BLaER1 (cell line): Measurements from ENCODE around the gene LYPD6B.

Experiments
- H3K27ac ChIP-seq: shearing (Covaris generic); formaldehyde crosslinking; 2 replicates; pipeline ENCODE4 v1.8.1; 2022
- H3K27me3 ChIP-seq: shearing (Covaris generic); formaldehyde crosslinking; 2 replicates; pipeline ENCODE4 v1.8.1; 2022
- H3K36me3 ChIP-seq: shearing (Covaris generic); formaldehyde crosslinking; 2 replicates; pipeline ENCODE4 v1.8.1; 2022
- H3K4me1 ChIP-seq: shearing (Covaris generic); formaldehyde crosslinking; 2 replicates; pipeline ENCODE4 v1.8.1; 2022
- H3K4me2 ChIP-seq: shearing (Covaris generic); formaldehyde crosslinking; 2 replicates; pipeline ENCODE4 v1.8.1; 2022
- H3K4me3 ChIP-seq: shearing (Covaris generic); formaldehyde crosslinking; 2 replicates; pipeline ENCODE4 v1.8.1; 2022
- H3K9ac ChIP-seq: shearing (Covaris generic); formaldehyde crosslinking; 2 replicates; pipeline ENCODE4 v1.8.1; 2022
- H3K9me3 ChIP-seq: shearing (Covaris generic); formaldehyde crosslinking; 2 replicates; pipeline ENCODE4 v1.8.1; 2022
- H4K20me1 ChIP-seq: shearing (Covaris generic); formaldehyde crosslinking; 2 replicates; pipeline ENCODE4 v1.8.1; 2022
- Cebpa-rat ChIP-seq: shearing (Covaris generic); IDR thresholded peaks from 2 replicates; pipeline ENCODE4 v1.8.1; 2022

LYPD6B gene

GRCh38 chr2:149068225-149068995, 29.9 kb downstream of the LYPD6B start:
- no peaks in the 10 kb centered on the region for H4K20me1 ChIP-seq
- no peak overlapping the region for H3K9ac ChIP-seq
- H3K4me3 ChIP-seq, result no peak overlapping the region
- no peaks in the 10 kb centered on the region for H3K36me3 ChIP-seq
- peaks cover 8% of the 10 kb centered on the region for H3K4me1 ChIP-seq
- no peak overlapping the region for H3K4me2 ChIP-seq
- H3K27ac ChIP-seq, result no peak overlapping the region
- no peaks in the 10 kb centered on the region for H3K9me3 ChIP-seq
- H3K27me3 ChIP-seq, result no peaks in the 10 kb centered on the region
- no peak for TF ChIP-seq Cebpa-rat

- no peak for TF ChIP-seq Cebpa-rat
- H3K4me1 ChIP-seq, result peaks cover 8% of the 10 kb centered on the region
- H3K4me3 ChIP-seq, result no peak overlapping the region
- H3K36me3 ChIP-seq, result no peaks in the 10 kb centered on the region
- no peak overlapping the region for H3K27ac ChIP-seq
- no peaks in the 10 kb centered on the region for H3K27me3 ChIP-seq
- H3K9ac ChIP-seq, result no peak overlapping the region
- no peaks in the 10 kb centered on the region for H4K20me1 ChIP-seq
- peak overlapping the region; percentile 27 for H3K4me2 ChIP-seq
- no peaks in the 10 kb centered on the region for H3K9me3 ChIP-seq
Observed at GRCh38 chr2:149068996-149069888, 30.7 kb downstream of the LYPD6B start.

- peaks cover 8% of the 10 kb centered on the region for H3K4me1 ChIP-seq
- no peak overlapping the region for H3K4me3 ChIP-seq
- no peaks in the 10 kb centered on the region for H3K27me3 ChIP-seq
- no peaks in the 10 kb centered on the region for H3K36me3 ChIP-seq
- no peaks in the 10 kb centered on the region for H3K9me3 ChIP-seq
- no peak overlapping the region for H3K9ac ChIP-seq
- no peak for TF ChIP-seq Cebpa-rat
- H3K4me2 ChIP-seq, result no peak overlapping the region
- H3K27ac ChIP-seq, result no peak overlapping the region
- H4K20me1 ChIP-seq, result no peaks in the 10 kb centered on the region
Observed at GRCh38 chr2:149070681-149071320, 32.3 kb downstream of the LYPD6B start.

- no peak for TF ChIP-seq Cebpa-rat
- H3K4me1 ChIP-seq, result peaks cover 5% of the 10 kb centered on the region; the same call in 1 of the 2 replicates
Observed at GRCh38 chr2:149075105-149075504, 36.6 kb downstream of the LYPD6B start.

GRCh38 chr2:149075853-149076252, 37.4 kb downstream of the LYPD6B start:
- no peak overlapping the region for H3K4me3 ChIP-seq
- H3K4me2 ChIP-seq, result no peak overlapping the region
- no peaks in the 10 kb centered on the region for H3K27me3 ChIP-seq
- no peaks in the 10 kb centered on the region for H4K20me1 ChIP-seq
- H3K27ac ChIP-seq, result no peak overlapping the region
- TF ChIP-seq Cebpa-rat, result no peak
- peaks cover 5% of the 10 kb centered on the region; the same call in 1 of the 2 replicates for H3K4me1 ChIP-seq
- H3K9ac ChIP-seq, result no peak overlapping the region
- H3K36me3 ChIP-seq, result no peaks in the 10 kb centered on the region
- no peaks in the 10 kb centered on the region for H3K9me3 ChIP-seq

More at GRCh38 chr2:149075105-149075504, 36.6 kb downstream of the LYPD6B start:
- Histone ChIP-seq H3K9ac (no peak overlapping the region), H3K27me3 (no peaks in the 10 kb centered on the region), H3K27ac (no peak overlapping the region), H3K4me3 (no peak overlapping the region), H4K20me1 (no peaks in the 10 kb centered on the region), H3K36me3 (no peaks in the 10 kb centered on the region), H3K9me3 (no peaks in the 10 kb centered on the region), H3K4me2 (no peak overlapping the region)

- no peak overlapping the region for H3K4me3 ChIP-seq
Observed at GRCh38 chr2:149076863-149077412, 38.4 kb downstream of the LYPD6B start.

GRCh38 chr2:149077861-149078260, 39.4 kb downstream of the LYPD6B start:
- H3K4me2 ChIP-seq, result no peak overlapping the region
- no peak for TF ChIP-seq Cebpa-rat
- H3K4me1 ChIP-seq, result peaks cover 5% of the 10 kb centered on the region; the same call in 1 of the 2 replicates
- no peak overlapping the region for H3K27ac ChIP-seq
- H3K4me3 ChIP-seq, result no peak overlapping the region
- H3K9ac ChIP-seq, result no peak overlapping the region
- H3K27me3 ChIP-seq, result no peaks in the 10 kb centered on the region
- H4K20me1 ChIP-seq, result no peaks in the 10 kb centered on the region
- H3K36me3 ChIP-seq, result no peaks in the 10 kb centered on the region
- H3K9me3 ChIP-seq, result no peaks in the 10 kb centered on the region

More at GRCh38 chr2:149076863-149077412, 38.4 kb downstream of the LYPD6B start:
- no peaks in the 10 kb centered on the region for H3K27me3 ChIP-seq
- H3K27ac ChIP-seq, result no peak overlapping the region
- peaks cover 5% of the 10 kb centered on the region; the same call in 1 of the 2 replicates for H3K4me1 ChIP-seq
- no peaks in the 10 kb centered on the region for H3K36me3 ChIP-seq
- no peaks in the 10 kb centered on the region for H3K9me3 ChIP-seq
- no peak for TF ChIP-seq Cebpa-rat
- no peak overlapping the region; the same call in 1 of the 2 replicates for H3K4me2 ChIP-seq
- no peak overlapping the region for H3K9ac ChIP-seq
- no peaks in the 10 kb centered on the region for H4K20me1 ChIP-seq

GRCh38 chr2:149080099-149080498, 41.6 kb downstream of the LYPD6B start:
- no peaks in the 10 kb centered on the region for H4K20me1 ChIP-seq
- TF ChIP-seq Cebpa-rat, result no peak
- H3K9ac ChIP-seq, result no peak overlapping the region
- H3K4me2 ChIP-seq, result no peak overlapping the region
- no peak overlapping the region for H3K4me3 ChIP-seq
- no peaks in the 10 kb centered on the region for H3K36me3 ChIP-seq
- H3K4me1 ChIP-seq, result peaks cover 5% of the 10 kb centered on the region; the same call in 1 of the 2 replicates
- H3K27me3 ChIP-seq, result no peaks in the 10 kb centered on the region
- no peak overlapping the region for H3K27ac ChIP-seq
- no peaks in the 10 kb centered on the region for H3K9me3 ChIP-seq

- no peak overlapping the region for H3K27ac ChIP-seq
- no peaks in the 10 kb centered on the region for H4K20me1 ChIP-seq
- H3K9ac ChIP-seq, result no peak overlapping the region
- H3K36me3 ChIP-seq, result no peaks in the 10 kb centered on the region
- H3K4me1 ChIP-seq, result peaks cover 5% of the 10 kb centered on the region; the same call in 1 of the 2 replicates
- no peak overlapping the region for H3K4me3 ChIP-seq
- no peaks in the 10 kb centered on the region for H3K9me3 ChIP-seq
- H3K27me3 ChIP-seq, result no peaks in the 10 kb centered on the region
- TF ChIP-seq Cebpa-rat, result no peak
- H3K4me2 ChIP-seq, result no peak overlapping the region
Observed at GRCh38 chr2:149080971-149081370, 42.5 kb downstream of the LYPD6B start.
